ENCODE measurements around the gene CYB5R3.
"Not testable (repeated sequence)": the region's sequence is repeated elsewhere in the genome, so short reads cannot be mapped to it uniquely, and the experiment has no call there.

The CYB5R3 gene

DNA sequence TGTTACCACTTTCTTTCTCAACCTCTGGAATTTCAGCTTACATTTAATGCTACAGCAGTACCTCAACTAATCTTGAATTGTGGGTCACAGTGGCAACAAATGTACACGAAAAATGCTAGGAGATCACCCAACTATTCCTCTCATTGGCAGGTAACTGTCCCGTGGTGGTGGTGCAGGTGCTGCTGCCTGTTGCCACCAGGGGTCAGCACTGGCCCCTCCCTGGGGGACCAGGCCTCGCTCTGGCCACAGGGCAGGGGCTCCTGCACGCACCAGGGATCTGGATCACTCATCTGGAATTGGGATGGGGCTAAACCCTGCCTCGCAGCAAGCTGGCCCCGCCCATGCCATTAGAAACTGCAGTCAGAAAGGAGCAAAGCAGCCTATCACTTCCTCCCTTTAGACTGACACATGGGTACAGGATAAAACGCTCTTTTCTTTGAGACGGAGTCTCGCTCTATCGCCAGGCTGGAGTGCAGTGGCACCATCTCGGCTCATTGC, 27.6 kb downstream of the CYB5R3 start:
- ChIA-PET CTCF (interaction anchor here (0.6 to 2.0 kb wide), 8 partner anchors 10 to 714 kb away, joined by 3 to 6 read pairs (median 3); no protein-coding TSS in a partner anchor), POLR2A (ENCODE audit: low non-redundant PET) (no interaction called here)
- TF ChIP-seq CTCF (conservative IDR thresholded peaks at IDR 0.05; ENCODE audit: low read depth) = peak; percentile 90
- peak overlapping the region; percentile 100 for H3K27ac ChIP-seq
- peak; percentile 67 for DNase-seq (ENCODE audit: low spot score)

DNA sequence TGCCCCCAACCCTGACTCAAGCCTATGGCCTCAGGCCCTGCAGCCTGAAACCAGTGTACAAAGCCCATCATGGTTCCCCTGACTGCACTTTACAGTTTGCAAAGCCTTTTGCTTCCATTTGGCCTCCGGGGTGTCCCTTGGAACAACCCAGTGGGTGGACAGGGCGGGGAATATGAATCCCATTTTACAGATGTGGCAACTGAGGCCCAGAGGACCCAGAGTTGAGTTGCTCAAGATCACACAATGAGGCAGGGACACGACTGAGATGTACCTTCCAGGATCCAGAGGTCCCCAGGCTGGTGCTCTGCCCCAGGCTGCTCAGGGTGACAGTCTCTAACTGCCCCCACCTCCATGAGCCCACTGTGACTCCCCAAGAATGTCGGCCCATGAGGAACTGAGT, 29.1 kb downstream of the CYB5R3 start:
- no peak for TF ChIP-seq CTCF (conservative IDR thresholded peaks at IDR 0.05; ENCODE audit: low read depth)
- no peak for DNase-seq (ENCODE audit: low spot score)
- H3K27ac ChIP-seq = peak overlapping the region; percentile 100
- CTCF ChIA-PET = interaction anchor here (2.0 kb wide), 1 partner anchor 11 kb away, joined by 6 read pairs; no protein-coding TSS in a partner anchor
- POLR2A ChIA-PET (ENCODE audit: low non-redundant PET) = no interaction called here

- no peak for TF ChIP-seq CTCF (conservative IDR thresholded peaks at IDR 0.05; ENCODE audit: low read depth)
- CTCF ChIA-PET = no interaction called here
- H3K27ac ChIP-seq = peak overlapping the region; percentile 100
- no peak for DNase-seq (ENCODE audit: low spot score)
- POLR2A ChIA-PET (ENCODE audit: low non-redundant PET) = no interaction called here
Measured at GRCh38 chr22:42619261-42620063, 29.7 kb downstream of the CYB5R3 start.

- no peak for TF ChIP-seq CTCF (conservative IDR thresholded peaks at IDR 0.05; ENCODE audit: low read depth)
- no peak for DNase-seq (ENCODE audit: low spot score)
- ChIA-PET CTCF (no interaction called here), POLR2A (ENCODE audit: low non-redundant PET) (no interaction called here)
- peak overlapping the region; percentile 100 for H3K27ac ChIP-seq
Measured at GRCh38 chr22:42617155-42617983, 31.8 kb downstream of the CYB5R3 start.

- DNase-seq (ENCODE audit: low spot score); POLR2A ChIA-PET (ENCODE audit: low non-redundant PET): not testable (repeated sequence)
- peak overlapping the region; percentile 100 for H3K27ac ChIP-seq
- CTCF ChIA-PET = interaction anchor here (0.7 kb wide), 1 partner anchor 73 kb away, joined by 3 read pairs; no protein-coding TSS in a partner anchor
Measured at GRCh38 chr22:42615860-42616175, 33.4 kb downstream of the CYB5R3 start.

- peak overlapping the region; percentile 100 for H3K27ac ChIP-seq
- CTCF ChIA-PET = interaction anchor here (0.6 to 0.7 kb wide), 3 partner anchors 73 to 267 kb away, joined by 3 to 5 read pairs (median 3); no protein-coding TSS in a partner anchor
- POLR2A ChIA-PET (ENCODE audit: low non-redundant PET) = interaction anchor here (0.6 kb wide), 3 partner anchors 54 to 537 kb away, joined by 3 to 4 read pairs (median 3); no protein-coding TSS in a partner anchor
- peak; percentile 82 for DNase-seq (ENCODE audit: low spot score)
- no peak for TF ChIP-seq CTCF (conservative IDR thresholded peaks at IDR 0.05; ENCODE audit: low read depth)
Measured at GRCh38 chr22:42615092-42615859, 33.9 kb downstream of the CYB5R3 start.

All from RWPE1 (cell line).